Measurements from ENCODE around the gene CDK12.

- TF ChIP-seq CTCF (IDR thresholded peaks at IDR 0.05) (no peak), POLR2A (IDR thresholded peaks at IDR 0.05) (no peak)
These were observed 11.2 kb upstream of the CDK12 start for GRCh38 chr17:39450051-39450450.
